MCF 10A (cell line): ENCODE data around the gene INCA1. TPM values are rescaled to one million over a fixed set of nuclear protein-coding genes. Genes with fewer than 3 reads are reported as not detected.

Experiments
- BruUV-seq: library from RNA; stranded (reverse); fragments of 400-500 nt; replicated peaks from 2 replicates; lab custom pipeline; 2021; lab: Mats Ljungman, UMichigan
- CTCF ChIA-PET: fragments of 300-600 bp; sonication (Branson Sonifier 250); formaldehyde crosslinking; extraction: SDS; loops from one replicate; lab custom pipeline; 2021; ENCODE audit warnings: antibody characterized with exemption, inconsistent platforms; lab: Yijun Ruan, JAX
- POLR2A ChIA-PET: fragments of 300-600, 350-650 bp; sonication (Branson Sonifier 250); formaldehyde crosslinking; extraction: SDS; loops from one replicate; lab custom pipeline; 2020; ENCODE audit warnings: antibody characterized with exemption, inconsistent platforms; lab: Yijun Ruan, JAX
- DNase-seq: peaks from one replicate; pipeline ENCODE4 v3.0.0-alpha.2; 2018; ENCODE audit not compliant: unreplicated experiment
- H3K27ac Mint-ChIP-seq: one replicate; pipeline ENCODE4 v1.8.0; 2022; ENCODE audit warnings: mild to moderate bottlenecking, low read depth, mixed read lengths; ENCODE audit not compliant: unreplicated experiment
- H3K27me3 Mint-ChIP-seq: one replicate; pipeline ENCODE4 v1.8.0; 2022; ENCODE audit warnings: mixed read lengths; ENCODE audit not compliant: insufficient read depth, unreplicated experiment
- H3K36me3 Mint-ChIP-seq: one replicate; pipeline ENCODE4 v1.8.0; 2022; ENCODE audit warnings: mild to moderate bottlenecking, moderate library complexity, mixed read lengths; ENCODE audit not compliant: insufficient read depth, unreplicated experiment
- H3K4me1 Mint-ChIP-seq: one replicate; pipeline ENCODE4 v1.8.0; 2022; ENCODE audit warnings: mixed read lengths; ENCODE audit not compliant: insufficient read depth, unreplicated experiment
- H3K4me3 Mint-ChIP-seq: one replicate; pipeline ENCODE4 v1.8.0; 2022; ENCODE audit warnings: mild to moderate bottlenecking, moderate library complexity, mixed read lengths; ENCODE audit not compliant: unreplicated experiment
- H3K9me3 Mint-ChIP-seq: one replicate; pipeline ENCODE4 v1.8.0; 2022; ENCODE audit warnings: mixed read lengths; ENCODE audit not compliant: unreplicated experiment
- intact Hi-C: fragments of 100-400 bp; cut with micrococcal nuclease; formaldehyde crosslinking; loops from 2 replicates; pipeline ENCODE4 v1.14.1; 2022
- total RNA-seq: library from RNA; stranded (reverse); gene quantifications from 2 replicates; pipeline ENCODE4 v1.2.3, GENCODE V29; 2022
- TF ChIP-seq, protein P1 (sequence below): fragments of 200-600 bp; IDR thresholded peaks from one replicate; pipeline ENCODE4 v1.8.0; 2022; ENCODE audit warnings: antibody characterized with exemption, mild to moderate bottlenecking; ENCODE audit not compliant: unreplicated experiment

INCA1 gene
- total RNA-seq, 1 experiment from 2014 or later = 0.44 TPM

DNA sequence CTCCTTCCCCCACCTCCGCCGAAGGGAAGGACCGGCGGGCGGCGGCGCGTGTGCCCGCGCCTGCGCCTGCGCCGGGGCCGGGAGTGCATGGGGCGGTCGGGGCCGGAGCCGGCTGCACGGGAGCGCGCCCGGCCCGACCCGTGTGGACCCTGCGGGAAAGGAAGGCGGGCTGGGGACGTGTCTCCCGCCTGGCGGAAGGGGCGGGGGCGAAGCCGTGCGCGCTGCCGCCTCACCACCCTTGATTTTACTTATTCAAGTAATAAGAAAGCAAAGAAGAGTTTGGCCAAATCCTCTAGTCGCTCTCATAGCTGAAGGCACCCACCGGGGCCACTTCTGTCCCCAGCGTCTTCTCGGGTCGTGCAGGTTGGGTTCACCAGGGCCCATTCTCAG, 48.4 kb downstream of the INCA1 start:
- CTCF ChIA-PET = interaction anchor here (1.3 kb wide), 1 partner anchor 9 kb away, joined by 3 read pairs; the partner anchor contains the start of genes RNF167 and SLC25A11
- TF ChIP-seq, protein P1, sequence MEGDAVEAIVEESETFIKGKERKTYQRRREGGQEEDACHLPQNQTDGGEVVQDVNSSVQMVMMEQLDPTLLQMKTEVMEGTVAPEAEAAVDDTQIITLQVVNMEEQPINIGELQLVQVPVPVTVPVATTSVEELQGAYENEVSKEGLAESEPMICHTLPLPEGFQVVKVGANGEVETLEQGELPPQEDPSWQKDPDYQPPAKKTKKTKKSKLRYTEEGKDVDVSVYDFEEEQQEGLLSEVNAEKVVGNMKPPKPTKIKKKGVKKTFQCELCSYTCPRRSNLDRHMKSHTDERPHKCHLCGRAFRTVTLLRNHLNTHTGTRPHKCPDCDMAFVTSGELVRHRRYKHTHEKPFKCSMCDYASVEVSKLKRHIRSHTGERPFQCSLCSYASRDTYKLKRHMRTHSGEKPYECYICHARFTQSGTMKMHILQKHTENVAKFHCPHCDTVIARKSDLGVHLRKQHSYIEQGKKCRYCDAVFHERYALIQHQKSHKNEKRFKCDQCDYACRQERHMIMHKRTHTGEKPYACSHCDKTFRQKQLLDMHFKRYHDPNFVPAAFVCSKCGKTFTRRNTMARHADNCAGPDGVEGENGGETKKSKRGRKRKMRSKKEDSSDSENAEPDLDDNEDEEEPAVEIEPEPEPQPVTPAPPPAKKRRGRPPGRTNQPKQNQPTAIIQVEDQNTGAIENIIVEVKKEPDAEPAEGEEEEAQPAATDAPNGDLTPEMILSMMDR = no peak
- H3K9me3 Mint-ChIP-seq = no peaks in the 10 kb centered on the region
- BruUV-seq = no TSS peak
- peak; percentile 90 for DNase-seq
- peaks cover 45% of the 10 kb centered on the region for H3K36me3 Mint-ChIP-seq
- intact Hi-C loops = loop anchor here (1.0 kb wide), 1 partner anchor 20 kb away; no protein-coding TSS in a partner anchor
- peaks cover 42% of the 10 kb centered on the region for H3K4me1 Mint-ChIP-seq
- H3K27me3 Mint-ChIP-seq = no peaks in the 10 kb centered on the region
- H3K4me3 Mint-ChIP-seq = peak overlapping the region; percentile 74
- peak overlapping the region; percentile 24 for H3K27ac Mint-ChIP-seq
- POLR2A ChIA-PET = interaction anchor here (0.6 to 21.5 kb wide), 17 partner anchors 8 to 246 kb away, joined by 3 to 639 read pairs (median 4); partner anchors contain the start of genes CAMTA2, CHRNE, INCA1 and KIF1C

DNA sequence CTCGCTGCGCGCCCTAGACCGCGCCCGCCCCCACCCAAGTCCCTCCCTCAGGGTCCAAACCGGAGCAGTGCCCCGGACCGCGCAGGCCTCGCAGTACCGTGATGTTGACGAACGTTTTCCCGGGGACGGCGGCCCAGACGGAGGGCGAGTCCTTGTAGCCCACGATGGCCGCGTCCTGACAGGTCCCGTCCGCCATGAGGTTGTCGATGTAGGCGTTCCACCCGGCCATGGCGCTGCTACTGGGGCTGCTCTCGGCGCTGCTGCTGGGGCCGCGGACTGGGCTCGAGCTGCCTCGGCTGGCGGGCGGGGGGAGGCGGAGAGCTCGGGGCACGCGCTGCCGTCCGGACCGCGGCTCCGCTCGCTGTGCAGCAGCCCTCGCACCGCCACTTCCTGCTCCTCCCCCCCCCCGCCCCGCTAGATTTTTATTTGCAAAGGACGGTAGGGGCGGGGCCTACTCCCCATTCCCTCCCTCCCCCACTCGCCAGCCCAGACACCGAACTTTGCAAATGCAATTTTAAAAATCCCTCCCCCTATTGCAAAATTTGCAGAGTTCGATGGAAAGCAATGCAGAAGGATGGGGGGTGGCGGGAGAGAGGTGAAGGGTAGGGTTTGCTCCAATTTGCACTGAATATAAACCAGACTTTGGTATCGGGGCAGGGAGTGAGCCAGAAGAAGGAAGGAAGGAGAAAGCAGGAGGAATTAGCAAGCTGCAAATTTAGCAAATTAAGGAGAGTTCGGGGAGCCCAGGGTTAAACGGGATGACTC, 49.0 kb downstream of the INCA1 start, which contains the start of gene PFN1:
PFN1 (minus strand) TSS at position 365 of the 765 bp plus-strand sequence; CDS start at position 229, 136 bp downstream.
- peak; percentile 93 for DNase-seq
- peaks cover 50% of the 10 kb centered on the region for H3K36me3 Mint-ChIP-seq
- BruUV-seq = no TSS peak
- ChIA-PET POLR2A (interaction anchor here (0.6 to 21.5 kb wide), 21 partner anchors 8 to 245 kb away, joined by 3 to 639 read pairs (median 3); partner anchors contain the start of genes CAMTA2, CHRNE, INCA1 and KIF1C), CTCF (interaction anchor here (0.6 to 1.3 kb wide), 4 partner anchors 8 to 556 kb away, joined by 3 to 4 read pairs (median 3); partner anchors contain the start of genes RNF167, SLC25A11 and SPAG7)
- no peaks in the 10 kb centered on the region for H3K9me3 Mint-ChIP-seq
- H3K4me1 Mint-ChIP-seq = peaks cover 44% of the 10 kb centered on the region
- H3K27ac Mint-ChIP-seq = peak within 1 kb of the TSS; percentile 93
- H3K27me3 Mint-ChIP-seq = no peaks in the 10 kb centered on the region
- H3K4me3 Mint-ChIP-seq = peak within 1 kb of the TSS; percentile 74
- TF ChIP-seq, protein P1 = no peak
- intact Hi-C loops = no loop called here

DNA sequence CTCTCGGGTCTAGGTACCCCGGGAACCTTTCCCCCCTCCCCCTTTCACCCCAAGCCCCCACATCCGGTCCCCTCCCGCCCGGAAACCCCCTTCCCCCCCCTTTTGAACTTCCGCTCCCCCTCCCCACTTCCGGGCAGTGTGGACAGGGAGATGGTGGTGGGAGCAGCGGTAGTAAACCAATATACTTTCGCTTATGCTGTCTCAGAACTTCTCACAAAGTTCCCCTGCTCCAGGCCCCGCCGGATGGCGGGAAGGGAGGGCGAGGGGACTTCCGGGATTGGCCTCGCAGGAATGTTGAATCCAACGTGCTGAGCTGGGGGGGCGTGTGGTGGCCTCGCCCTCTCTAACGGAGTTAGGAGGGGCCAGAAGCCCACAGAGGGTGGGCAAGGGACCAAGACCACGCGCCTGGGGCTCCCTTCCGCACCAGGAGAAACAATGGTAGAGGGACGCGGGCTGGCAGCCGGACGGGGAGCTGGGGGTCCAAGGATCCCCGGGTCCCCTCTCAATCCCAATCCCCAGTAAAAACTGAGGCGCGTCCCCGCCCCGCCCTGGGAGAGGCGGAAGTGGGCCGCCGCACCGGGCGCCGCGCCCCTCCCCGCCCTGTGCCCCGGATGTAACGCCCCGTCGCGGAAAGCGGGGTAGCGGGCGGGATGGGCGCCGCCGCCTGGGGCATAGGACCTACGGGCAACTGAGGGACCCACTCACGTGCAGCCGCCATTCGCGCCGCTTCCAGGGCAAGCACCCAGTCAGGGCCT, 49.7 kb downstream of the INCA1 start:
- CTCF ChIA-PET = interaction anchor here (0.6 kb wide), 3 partner anchors 20 to 556 kb away, joined by 3 to 4 read pairs (median 3); partner anchors contain the start of gene SPAG7
- no peaks in the 10 kb centered on the region for H3K9me3 Mint-ChIP-seq
- TF ChIP-seq, protein P1 = no peak
- DNase-seq = peak; percentile 35
- peaks cover 51% of the 10 kb centered on the region for H3K4me1 Mint-ChIP-seq
- POLR2A ChIA-PET = interaction anchor here (0.6 to 21.5 kb wide), 18 partner anchors 8 to 244 kb away, joined by 3 to 639 read pairs (median 4); partner anchors contain the start of genes CAMTA2, CHRNE, INCA1 and KIF1C
- H3K36me3 Mint-ChIP-seq = peaks cover 56% of the 10 kb centered on the region
- no peaks in the 10 kb centered on the region for H3K27me3 Mint-ChIP-seq
- no TSS peak for BruUV-seq
- peak overlapping the region; percentile 74 for H3K4me3 Mint-ChIP-seq
- intact Hi-C loops = no loop called here
- peak overlapping the region; percentile 93 for H3K27ac Mint-ChIP-seq
